GM19328 (cell line): ENCODE data around the gene CTNND2.
"Not testable (repeated sequence)": the region's sequence is repeated elsewhere in the genome, so short reads cannot be mapped to it uniquely, and the experiment has no call there.

ENCODE experiments used
- ATAC-seq: cut with Tn5 transposase; IDR thresholded peaks from one replicate; pipeline ENCODE4 v1.9.1; 2021; ENCODE audit warnings: mild to moderate bottlenecking, moderate library complexity; ENCODE audit not compliant: unreplicated experiment

Gene CTNND2

GRCh38 chr5:11681796-11682195 lies 222.4 kb downstream of the CTNND2 start:
- no peak for ATAC-seq

- no peak for ATAC-seq
These were observed 224.6 kb downstream of the CTNND2 start for GRCh38 chr5:11679676-11680075.

GRCh38 chr5:11675184-11675583 lies 229.1 kb downstream of the CTNND2 start:
- ATAC-seq = no peak

GRCh38 chr5:11672385-11673085 lies 231.7 kb downstream of the CTNND2 start:
- no peak for ATAC-seq

GRCh38 chr5:11658376-11658775 lies 245.9 kb downstream of the CTNND2 start:
- no peak for ATAC-seq

- ATAC-seq = no peak
These were observed 247.3 kb downstream of the CTNND2 start for GRCh38 chr5:11656916-11657315.

DNA sequence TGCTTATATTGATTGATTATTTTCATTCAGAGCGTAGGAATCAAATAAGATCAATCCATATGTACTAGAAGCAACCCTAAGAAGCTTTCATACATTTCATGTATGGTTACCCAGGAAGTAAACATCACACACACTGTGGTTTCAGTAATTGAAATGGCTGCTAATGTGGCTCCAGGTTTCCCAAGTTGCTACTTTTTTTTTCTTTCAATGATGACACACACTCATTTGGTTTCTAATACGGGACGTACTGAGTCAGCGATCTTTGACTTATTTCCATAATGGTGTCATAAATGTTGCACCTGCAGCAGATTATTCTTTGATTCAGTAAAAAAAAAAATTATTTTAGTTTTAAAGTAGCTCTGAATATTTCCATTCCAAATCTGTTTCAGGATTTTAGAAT lies 248.6 kb downstream of the CTNND2 start:
- ATAC-seq = no peak

- ATAC-seq = no peak
These were observed 253.3 kb downstream of the CTNND2 start for GRCh38 chr5:11650936-11651335.

DNA sequence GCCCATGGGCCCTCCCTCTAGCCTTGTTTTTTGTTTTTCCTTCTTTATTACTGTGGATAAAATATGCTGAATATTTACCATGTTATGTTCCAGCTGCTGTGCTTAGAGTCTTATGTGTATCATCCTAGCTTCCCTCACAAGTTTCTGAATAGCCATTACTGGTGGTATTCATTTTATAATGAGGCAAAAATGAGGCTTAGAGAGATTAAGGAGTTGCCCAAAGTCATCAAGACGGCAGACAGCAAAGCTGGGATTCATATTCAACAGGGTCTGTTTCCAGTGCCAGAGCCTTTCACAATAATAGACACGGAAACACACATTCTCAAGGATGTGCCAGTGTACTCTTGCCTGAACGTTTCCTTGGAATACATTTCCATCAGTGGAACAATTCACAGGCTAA lies 258.1 kb downstream of the CTNND2 start:
- ATAC-seq = no peak

DNA sequence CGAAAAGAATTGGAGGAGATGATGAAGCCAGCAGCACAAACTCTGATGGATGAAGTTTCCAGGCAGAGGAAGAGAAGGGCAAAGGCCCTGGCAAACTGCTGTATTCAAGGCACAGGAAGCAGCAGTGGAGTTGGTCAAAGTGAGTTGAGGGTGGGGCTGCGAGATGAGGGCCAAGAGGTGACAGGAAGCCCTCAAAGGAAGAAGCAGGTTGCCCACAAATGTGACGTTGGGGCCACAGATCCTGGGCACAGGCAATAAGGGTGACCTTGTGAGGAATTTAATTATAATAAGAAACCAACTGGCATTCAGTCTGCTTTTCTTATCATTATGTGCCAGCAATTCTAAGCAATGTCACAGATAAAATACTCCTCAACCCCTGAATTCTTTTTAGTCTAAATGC lies 261.8 kb downstream of the CTNND2 start:
- no peak for ATAC-seq

DNA sequence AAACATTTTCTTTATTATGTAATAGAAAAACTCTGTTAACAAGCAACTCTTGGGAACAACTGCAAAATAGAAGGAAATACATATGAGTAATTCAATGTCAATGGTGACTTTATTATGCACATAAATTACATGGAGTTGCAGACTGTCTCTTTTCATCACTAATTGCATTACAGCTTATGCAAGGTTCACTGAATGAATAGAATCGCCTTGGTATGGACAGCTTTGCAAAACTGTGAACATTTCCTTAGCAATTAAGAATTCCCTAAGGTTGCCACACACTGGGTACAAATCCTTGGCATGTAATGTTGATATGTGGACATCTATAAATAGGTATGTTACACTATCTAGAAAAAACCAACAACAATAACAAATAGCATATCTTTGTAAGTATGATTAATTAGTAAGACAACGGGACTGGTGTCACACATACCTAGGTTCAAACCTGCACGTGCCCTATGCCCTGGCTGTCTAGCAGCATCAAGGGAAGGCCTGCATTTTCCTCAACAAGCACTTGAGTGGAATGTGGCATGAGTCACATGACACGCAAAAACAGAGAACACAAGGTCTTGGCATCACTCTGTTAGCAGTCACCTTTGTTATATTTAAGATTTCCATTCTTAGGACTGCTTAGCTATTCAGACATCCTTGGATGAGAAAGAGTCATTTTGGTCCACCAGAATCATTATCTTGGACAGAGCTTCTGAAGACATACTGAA lies 263.9 kb downstream of the CTNND2 start:
- no peak for ATAC-seq

GRCh38 chr5:11622785-11623184 lies 281.5 kb downstream of the CTNND2 start:
- ATAC-seq = no peak

DNA sequence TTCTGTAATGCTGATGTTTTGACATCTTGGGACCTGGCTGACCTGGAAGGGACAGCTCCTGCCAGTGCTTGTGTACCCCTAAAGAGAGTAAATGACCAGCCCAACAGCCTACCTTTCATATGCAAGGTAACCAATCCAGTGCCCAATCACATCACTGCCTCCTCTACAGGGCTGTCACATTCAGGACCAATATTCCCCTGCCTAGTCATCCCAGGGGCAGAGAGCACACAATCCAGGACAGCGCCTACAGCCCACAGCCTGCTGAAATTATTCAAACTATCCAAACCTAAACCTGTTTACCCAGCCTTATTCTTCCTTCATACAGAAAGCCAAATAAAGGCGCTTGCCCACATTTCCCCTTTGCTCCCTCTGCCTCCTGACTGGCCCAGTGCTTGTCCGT lies 284.1 kb downstream of the CTNND2 start:
- no peak for ATAC-seq

GRCh38 chr5:11619339-11620024 lies 284.8 kb downstream of the CTNND2 start:
- no peak for ATAC-seq

DNA sequence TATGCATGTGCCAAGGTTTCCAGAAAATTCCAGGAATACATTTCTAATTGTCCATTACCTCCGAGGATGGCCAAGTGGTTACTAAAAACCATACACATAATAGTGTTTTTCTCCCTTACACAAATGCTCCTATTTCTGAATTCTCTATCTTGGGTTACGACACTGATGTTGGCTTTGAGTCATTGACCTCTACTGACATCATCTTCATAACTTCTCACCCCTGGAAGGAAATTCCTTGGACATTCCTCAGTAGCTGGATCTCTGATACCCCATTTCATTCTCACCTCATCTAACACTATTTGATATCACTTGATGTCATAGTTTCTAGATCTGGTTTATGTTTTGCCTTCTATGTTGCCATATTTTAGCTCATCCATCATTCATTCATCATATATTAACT lies 287.2 kb downstream of the CTNND2 start:
- no peak for ATAC-seq

DNA sequence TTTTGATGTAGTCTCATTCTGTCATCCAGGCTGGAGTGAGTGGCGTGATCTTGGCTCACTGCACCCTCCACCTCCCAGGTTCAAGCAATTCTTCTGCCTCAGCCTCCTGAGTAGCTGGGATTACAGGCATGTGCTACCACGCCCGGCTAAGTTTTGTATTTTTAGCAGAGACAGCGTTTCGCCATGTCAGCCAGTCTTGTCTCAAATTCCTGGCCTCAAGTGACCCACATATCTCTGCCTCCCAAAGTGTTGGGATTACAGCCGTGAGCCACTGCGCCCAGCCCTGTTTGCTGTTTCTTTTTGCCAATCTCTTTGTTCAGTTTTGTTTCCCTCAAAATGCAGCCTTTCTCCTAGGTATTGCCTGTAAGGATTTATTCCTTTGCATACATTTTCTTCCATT lies 287.6 kb downstream of the CTNND2 start:
- ATAC-seq = not testable (repeated sequence)

DNA sequence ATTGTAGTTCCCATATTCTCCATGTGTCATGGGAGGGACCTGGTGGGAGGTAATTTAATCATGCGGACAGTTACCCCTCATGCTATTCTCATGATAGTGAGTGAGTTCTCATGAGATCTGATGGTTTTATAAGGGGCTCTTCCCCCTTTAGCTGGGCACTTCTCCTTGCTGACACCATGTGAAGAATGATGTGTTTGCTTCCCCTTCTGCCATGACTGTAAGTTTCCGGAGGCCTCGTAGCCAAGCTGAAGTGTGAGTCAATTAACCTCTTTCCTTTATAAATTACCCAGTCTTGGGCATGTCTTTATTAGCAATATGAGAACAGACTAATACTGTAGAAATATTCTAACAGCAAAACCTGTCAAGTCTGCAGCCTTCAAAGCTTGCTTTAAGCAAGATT lies 293.2 kb downstream of the CTNND2 start:
- ATAC-seq = no peak

GRCh38 chr5:11609570-11610303 lies 294.5 kb downstream of the CTNND2 start:
- ATAC-seq = no peak

- ATAC-seq = no peak
These were observed 295.7 kb downstream of the CTNND2 start for GRCh38 chr5:11608530-11608929.

DNA sequence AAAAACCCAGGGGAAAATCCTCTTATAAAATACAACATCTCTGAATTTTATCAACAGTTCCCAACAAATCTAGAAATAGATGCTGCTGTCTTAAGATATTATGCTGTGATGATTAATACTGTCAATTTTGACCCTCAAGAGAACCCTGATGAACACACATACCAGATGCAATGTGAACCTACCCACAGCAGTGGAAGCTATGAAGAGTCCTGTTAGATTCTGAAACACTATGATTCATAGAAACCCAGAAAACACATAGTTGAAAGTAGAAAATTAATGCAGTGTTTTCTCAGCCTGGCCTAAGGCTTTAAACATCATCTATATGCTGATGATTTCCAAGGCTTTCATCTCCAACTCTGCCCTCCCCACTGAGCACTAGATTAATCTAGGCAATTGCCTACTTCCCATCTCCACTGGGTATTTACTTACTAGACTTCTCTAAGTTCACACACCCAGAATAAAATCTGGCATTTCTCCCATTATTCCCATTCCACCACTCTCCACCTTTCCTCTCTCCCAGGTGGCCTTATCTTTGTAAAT lies 296.2 kb downstream of the CTNND2 start:
- no peak for ATAC-seq

GRCh38 chr5:11602298-11602697 lies 301.9 kb downstream of the CTNND2 start:
- no peak for ATAC-seq
